Activated naive CD4-positive, alpha-beta T cell treated with anti-CD3 and anti-CD28 coated beads, Interleukin-2, amount 50 U/mL, for 16 hours (primary cell): ENCODE results near the gene GIGYF1.
A peak's percentile ranks its signal among the peaks of the same experiment; 100 is the strongest.
"Not testable (repeated sequence)": the region's sequence is repeated elsewhere in the genome, so short reads cannot be mapped to it uniquely, and the experiment has no call there.

Experiments used
- DNase-seq: peaks from one replicate; pipeline ENCODE4 v3.0.0-alpha.2; 2020

GIGYF1 gene

DNA sequence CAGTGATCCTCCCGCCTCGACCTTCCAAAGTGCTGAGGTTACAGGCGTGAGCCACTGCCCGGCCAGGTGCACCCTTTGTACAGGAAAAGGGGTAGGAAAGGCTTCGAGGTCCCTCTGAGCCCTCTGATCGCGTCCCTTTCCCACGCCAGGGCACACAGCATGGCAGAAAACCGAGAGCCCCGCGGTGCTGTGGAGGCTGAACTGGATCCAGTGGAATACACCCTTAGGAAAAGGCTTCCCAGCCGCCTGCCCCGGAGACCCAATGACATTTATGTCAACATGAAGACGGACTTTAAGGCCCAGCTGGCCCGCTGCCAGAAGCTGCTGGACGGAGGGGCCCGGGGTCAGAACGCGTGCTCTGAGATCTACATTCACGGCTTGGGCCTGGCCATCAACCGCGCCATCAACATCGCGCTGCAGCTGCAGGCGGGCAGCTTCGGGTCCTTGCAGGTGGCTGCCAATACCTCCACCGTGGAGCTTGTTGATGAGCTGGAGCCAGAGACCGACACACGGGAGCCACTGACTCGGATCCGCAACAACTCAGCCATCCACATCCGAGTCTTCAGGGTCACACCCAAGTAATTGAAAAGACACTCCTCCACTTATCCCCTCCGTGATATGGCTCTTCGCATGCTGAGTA is 12.7 kb upstream of the GIGYF1 start:
- no peak for DNase-seq

DNA sequence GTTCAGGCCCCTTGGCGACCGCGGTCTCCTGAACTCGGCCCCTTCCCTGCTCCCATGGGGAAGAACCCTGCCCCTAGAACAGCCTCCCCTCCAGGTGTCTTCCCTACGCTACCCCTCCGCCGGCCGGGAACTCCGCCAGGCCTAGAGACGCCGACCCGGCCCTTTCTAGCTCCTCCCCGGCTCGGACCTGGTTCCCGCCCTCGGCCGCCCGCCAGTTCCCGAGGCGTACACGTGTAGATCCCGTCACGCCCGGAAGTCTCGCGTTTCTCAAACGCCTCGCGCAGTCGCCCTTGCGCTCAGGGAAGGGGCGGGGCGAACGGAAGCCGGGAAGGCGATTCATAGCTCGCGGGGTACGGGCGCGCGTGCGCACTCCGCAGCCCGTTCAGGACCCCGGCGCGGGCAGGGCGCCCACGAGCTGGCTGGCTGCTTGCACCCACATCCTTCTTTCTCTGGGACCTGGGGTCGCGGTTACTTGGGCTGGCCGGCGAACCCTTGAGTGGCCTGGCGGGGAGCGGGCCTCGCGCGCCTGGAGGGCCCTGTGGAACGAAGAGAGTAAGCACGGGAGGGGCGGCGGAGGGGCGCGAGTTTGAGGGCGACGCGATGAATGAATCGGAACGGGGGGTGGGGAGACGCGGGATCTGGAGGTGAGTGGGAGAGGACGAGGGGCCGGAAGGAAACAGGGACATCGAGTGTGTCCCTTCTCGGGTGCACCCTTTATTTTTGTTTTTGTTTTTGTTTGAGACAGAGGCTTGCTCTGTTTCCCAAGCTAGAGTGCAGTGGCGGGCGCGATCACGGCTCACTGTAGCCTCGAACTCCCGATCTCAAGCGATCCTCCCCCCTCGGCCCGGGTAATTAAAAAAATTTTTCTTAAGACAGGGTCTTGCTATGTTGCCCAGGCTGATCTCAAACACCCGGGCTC is 12.0 kb upstream of the GIGYF1 start, which contains the start of gene POP7:
Gene POP7, plus strand, starts transcription at position 369 of the 919 bp plus-strand sequence. CDS start 710 bp downstream, outside the sequence.
- DNase-seq: peak; percentile 99

DNA sequence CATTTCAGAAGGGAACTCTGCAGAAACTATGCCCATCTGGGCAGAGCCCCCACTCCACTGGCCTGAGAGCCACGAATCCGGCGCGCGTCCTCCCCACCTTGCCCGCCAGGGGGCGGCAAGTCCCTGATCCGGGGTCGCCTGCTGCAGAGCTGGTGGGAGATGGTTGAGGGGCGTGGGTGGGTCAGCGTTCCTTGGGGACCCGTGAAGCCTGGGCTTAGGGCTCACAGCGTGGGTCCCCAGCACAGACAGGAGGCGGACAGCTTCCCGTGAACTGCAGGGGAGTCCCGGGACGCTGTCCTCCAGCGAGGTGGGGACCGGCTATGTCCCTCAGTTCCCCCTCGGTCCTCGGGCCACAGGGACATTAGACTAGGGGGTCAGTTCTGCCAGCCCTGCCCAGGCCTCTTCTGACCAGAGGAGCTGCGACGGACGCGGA is 11.3 kb upstream of the GIGYF1 start:
- DNase-seq: peak; percentile 81

DNA sequence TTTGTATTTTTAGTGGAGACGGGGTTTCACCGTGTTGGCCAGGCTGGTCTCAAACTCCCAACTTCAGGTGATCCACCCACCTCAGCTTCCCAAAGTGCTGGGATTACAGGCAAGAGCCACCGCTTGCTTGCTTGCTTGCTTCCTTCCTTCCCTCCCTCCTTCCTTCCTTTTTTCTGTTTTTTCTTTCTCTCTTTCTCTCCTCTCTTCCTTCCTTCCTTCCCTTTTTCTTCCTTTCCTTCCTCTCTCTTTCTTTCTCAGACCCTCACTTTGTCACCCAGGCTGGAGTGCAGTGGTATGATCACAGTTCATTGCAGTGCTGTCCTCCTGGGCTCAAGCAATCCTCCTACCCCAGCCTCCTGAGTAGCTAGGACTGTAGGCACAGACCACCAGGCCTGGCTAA is 7.0 kb upstream of the GIGYF1 start:
- DNase-seq: not testable (repeated sequence)

DNA sequence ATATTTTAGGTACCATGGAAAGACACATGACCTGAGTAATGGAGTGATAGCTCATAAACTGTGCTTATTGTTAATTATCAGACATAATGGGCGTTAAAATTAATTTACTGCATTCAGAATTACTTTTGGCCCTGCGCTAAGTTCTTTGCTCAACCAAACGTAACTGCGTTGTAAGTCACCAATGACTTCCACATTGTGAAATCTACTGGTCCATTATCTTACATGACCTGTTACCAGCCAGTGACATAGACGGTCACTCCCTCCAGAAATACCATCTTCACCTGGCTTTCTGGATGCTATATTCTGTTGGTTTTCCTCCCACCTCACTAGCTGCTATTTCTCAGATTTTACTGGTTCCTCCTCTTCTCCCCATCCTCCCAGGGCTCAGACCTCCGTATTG is 5.0 kb upstream of the GIGYF1 start:
- no peak for DNase-seq

DNA sequence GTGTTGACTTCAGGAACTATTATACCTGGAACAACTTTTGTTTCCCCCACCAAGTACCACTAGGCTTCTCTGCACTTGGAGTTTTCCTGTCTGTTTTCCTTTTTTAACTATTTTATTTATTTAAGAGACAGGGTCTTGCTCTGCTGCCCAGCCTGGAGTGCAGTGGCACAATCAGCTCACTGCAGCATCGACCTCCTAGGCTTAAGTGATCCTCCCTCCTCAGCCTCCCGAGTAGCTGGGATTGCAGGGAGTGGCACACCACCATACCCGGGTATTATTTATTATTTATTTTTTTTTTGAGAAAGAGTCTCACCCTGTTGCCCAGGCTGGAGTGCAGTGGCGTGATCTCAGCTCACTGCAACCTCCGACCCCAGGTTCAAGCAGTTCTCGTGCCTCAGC is 2.1 kb upstream of the GIGYF1 start:
- DNase-seq: no peak

DNA sequence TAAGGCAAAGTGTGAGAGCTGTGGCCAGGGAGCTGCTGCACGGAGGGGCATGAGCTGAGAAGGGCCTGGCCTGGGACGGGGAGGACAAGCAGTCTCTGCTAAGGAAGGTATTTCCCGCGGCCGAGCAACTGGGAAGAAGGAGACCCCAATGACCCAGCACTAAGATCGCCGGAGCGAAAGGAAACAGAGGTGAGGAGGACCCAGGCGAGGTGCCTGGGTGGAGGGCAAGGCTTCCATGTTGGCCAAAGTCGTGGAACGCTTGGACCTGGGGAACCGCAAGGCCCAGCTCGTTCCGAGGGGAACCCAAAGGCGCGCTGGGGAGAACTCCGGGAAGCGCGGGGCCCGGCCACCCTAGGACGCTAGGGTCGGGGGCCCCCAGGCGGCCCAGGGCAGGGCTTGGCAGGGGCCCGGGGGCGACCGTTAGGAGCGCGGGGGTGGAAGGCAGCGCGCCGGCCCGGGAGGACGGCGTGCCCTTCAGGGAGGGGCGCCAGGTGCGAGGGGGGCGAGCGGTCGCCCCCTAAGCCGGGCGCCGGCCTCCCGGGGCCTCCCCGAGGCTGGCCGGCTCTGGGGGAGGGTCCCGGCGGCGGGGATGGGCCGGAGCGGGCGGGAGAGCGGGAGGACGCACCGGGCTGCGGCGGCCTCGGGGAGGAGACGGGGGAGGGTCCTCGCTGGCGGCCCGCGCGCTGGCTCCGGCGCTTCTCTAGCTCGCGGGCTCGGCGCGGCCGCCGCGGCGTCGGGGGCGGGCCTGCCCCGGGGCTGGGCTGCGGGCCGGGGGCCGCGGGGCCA is 545 bp downstream of the GIGYF1 start:
- DNase-seq: no peak

DNA sequence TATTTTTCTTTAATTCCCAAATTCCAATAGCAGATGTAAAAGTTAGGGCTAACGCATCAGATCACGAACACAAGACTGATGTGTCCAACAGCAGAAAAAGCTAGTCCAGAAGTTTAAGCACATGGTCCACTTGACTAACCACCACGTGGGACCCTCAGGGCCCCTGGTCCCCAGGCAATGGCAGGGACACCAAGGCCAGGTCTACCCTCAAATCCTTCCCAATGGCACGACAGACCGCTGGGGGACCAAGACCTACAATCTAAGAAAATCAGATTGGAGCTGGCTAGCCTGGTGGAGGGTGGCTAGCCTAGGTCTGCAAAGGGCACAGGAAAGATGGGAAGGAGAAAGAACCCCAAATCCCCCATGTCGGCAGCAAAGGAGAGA is 1.5 kb downstream of the GIGYF1 start:
- DNase-seq: no peak

DNA sequence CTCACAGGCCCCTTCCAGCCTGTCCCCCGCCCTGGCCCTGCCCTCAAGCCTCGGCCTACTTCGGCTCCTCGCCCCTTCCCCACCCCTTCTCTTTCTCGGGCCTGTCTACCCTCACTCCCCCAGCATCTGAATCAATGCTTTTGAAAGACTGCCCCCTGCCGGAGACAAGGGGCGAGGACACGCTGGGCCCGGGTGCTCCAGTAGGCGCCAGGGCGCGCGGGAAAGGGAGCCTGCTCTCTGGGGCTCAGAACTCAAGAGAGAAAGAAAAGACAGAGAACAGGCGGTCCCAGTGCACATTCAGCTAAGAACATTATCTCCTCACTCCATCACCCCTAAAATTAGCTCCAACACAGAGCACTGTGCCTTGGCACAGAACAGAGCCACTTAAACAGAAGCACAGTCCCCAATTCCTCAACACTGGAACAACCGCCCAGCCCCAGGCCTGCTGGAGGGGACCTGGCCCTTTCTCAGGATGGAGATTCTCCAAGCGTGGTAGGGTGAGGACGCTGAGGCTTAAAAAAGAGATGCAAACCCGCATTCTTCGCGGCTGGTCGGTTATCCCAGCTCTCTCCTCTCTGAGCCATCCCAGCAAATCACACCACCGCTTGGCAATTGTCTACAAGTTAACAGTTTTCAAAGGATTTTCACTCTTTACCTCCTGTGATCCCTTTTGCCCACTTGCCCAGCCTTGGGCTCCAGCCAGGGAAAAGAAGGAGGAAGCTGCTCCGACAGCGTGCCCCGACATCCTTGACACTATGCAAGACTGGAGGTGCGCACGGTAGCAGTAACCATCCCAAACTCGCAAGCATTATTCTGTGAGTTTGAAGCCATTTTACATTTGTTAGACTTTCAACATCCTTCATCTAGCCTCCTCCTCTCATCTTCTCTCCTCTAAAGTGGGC is 2.1 kb downstream of the GIGYF1 start:
- DNase-seq: peak; percentile 83

DNA sequence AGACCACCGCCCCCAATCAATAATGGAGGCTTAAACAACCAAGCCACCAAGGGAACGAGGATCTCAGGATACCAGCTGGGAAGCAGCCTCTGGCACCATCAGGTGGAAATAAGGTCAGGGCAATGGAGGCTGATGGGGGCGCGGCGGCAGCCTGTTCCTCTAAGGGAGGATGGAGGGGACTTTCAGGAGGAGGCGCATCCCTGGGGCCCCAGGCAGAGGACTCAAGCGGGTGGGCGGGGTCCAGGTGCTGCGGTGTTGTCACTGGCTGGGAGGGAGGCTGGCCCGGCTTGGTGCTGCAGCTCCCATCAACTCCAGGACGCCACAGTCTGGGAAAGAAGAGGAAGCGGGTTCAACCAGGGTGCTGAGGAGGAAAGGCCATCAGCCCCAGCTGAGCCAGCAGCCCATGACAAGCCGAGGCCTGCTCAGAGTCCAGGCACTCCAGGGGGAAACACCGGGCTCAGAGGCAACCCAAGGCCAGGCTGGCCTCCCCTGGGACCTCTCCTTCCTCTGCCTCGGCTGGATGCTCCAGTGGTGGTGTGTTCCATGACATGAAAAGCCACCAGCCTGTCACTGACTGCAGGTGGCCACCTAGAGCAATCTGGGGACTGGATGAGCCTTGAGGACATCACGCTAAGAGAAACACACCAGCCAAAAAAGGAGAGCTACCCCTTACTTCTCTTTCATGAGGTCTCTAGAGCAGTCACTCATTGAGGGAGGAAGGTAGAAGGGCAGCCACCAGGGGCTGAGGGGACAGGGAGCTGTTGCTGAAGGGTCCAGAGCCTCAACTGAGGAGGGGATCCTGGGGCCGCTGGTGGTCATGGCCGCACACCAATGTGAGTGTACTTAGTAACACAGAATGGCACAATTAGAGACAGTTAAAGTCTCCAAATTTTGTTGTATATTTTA is 4.6 kb downstream of the GIGYF1 start:
- DNase-seq: no peak

DNA sequence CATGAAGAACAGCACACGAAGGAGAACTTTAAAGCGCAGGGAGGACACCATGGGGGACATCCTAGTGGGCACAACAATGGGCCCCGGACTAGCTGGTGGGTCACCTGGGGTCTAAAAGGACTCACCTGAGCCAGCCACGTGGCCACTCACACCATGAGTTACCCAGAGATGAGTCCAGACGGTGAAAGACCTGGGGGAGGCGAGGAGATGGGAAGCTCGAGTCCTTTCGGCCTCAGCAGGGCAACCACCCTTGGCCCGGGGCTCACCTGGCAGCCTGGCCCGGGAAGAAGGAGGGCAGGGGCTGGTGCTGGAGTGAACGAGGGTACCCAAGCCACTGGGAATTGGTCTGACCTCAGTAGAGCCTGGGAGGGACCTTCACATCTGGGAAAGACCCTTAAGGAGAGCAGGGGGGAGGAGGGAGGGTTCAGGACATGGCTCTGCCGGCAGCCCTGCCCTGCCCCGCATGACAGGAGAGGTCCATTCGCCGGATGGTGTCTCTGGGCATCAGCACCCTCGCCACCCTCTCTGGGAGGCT is 5.7 kb downstream of the GIGYF1 start:
- no peak for DNase-seq

DNA sequence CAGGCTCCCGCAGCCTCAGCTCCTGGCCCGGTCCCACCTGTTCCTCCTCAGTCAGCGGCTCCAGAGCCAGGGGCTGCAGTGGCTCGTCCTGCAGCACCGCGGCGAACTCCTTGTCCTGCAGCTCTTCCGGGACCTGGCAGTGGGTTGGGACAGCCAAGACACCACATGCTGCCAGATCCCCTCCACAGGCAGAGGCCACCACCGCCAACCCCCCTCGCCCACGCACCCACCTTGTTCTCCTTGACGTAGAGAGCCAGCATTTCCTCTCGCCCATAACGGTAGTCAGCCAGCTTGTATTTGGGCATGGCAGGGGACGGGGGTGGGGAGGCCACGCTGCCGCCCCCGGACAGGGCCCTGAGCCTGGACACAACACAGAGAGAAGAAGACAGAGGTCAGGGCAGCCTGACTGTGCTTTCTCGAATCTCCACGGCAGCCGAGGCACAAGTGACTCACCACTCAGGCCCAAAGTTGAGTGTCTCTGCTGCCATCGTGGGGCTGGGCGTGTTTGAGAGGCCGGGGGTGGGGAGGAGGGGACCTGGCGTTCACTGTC is 6.2 kb downstream of the GIGYF1 start:
- DNase-seq: no peak

DNA sequence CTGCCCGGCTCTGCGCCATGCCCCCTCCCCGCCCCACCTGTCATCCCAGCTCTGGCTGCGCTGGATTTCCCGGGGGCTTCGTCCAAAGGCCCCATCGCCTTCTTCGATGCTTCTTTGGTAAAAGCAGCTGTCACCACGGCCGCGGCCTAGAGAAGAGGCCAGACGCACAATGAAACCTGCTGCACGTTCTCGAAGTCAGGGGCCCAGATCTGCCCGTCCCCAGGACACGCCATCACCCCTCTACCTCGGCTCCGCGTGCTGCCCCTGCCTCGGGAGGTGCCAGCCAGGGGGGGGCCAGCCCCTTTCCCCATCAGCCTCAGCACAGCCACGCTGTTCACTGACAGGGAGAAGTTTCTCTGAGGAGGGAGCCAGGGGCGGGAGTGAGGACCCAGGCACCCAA is 6.8 kb downstream of the GIGYF1 start:
- DNase-seq: no peak

DNA sequence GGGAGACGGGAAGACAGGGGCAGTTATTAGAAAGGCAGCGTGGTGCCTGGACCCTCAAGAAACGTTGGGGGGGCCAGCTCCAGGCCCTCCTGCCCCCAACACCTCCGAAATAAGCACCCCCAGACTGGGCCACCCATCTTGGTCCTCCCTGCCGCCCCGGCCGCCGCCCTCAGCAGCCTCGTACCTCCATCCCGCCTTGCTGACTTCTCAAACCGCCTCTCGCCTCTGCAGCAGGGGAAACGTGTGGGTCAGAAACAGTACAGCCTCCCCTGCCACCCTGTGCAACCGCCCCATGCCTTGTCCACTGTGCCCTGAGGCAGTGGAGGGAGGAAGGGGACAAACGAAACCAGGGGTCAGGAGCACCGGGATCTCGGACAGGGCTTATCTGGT is 7.2 kb downstream of the GIGYF1 start:
- DNase-seq: no peak

DNA sequence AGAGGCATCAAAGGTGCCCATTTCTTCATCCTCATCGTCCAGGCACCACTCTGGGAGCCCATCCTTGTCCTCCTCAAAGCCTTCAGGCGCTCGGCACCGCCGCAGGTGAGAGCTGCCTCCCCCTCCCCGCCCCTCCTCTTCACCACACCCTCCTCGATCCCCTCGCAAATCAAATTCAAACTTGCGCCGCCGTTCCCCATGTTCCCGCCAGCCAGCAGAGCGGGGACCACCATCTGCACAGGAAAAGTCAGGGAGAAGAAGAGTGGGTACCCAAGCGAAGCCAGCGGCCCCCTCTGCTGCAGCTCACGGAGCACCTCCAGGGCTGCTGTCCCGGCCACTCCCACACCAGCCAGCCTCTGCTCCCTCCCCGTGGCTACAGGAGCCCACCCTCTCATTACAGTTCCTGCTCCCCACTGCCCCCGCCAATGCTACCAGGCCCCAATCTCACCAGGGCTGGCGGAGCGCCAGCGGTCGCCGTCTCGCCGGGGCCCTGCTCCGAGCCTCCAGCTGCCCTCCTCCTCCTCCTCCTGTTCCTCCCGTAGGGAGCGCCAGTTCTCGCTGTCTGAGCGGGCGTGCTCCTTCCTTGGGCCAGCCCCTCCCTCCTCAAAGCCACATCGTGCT is 7.7 kb downstream of the GIGYF1 start:
- no peak for DNase-seq

DNA sequence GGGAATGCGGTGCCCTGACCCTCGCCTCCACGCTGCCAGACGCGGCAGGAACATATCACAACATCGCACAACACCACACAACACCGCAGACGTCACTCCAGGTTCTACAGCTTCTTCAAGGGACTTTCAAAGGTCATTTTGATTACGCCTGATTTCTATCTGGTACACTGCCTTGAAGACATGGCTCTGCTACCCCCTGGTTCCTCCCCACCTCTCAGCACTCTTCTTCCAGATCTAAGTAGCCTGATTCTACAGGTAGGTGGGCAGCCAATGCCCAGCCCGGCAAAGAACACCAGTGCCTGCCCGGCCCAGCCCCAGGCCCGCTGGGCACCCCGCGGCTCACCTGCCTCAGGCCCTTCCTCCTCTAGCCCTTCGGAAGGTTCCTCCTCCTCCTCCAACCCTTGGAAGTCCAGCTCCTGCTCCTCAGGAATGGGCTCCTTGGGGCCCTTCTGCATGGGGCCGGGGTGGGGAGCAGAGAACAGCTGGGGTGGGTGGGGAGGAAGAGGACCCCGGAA is 8.4 kb downstream of the GIGYF1 start:
- no peak for DNase-seq

DNA sequence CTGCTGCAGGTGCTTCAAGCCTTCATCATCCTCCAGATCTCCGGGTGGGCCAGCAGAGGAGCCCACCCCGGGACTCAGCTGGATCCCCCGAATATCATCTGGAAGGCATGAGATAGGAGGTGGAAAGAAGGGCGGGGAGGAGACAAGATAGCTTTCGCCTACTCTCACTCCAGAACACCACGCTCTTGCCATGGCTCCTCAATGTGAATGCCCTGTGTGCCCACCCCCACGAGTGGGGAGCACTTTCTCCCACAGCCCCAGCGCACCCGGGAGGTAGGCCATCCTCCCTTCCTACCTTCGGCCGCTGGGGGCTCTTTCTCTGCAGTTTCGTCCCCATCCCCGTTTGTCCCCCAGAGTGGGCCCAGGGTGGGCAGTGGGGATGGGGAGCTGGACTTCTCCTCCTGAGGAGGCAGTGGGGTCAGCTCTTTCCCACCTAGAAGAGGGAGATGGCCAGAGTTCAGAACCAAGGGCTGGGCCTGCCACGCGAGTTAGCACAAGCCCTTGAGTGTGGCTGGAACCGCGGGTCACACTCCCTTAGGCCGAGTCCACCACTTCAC is 8.9 kb downstream of the GIGYF1 start:
- no peak for DNase-seq

DNA sequence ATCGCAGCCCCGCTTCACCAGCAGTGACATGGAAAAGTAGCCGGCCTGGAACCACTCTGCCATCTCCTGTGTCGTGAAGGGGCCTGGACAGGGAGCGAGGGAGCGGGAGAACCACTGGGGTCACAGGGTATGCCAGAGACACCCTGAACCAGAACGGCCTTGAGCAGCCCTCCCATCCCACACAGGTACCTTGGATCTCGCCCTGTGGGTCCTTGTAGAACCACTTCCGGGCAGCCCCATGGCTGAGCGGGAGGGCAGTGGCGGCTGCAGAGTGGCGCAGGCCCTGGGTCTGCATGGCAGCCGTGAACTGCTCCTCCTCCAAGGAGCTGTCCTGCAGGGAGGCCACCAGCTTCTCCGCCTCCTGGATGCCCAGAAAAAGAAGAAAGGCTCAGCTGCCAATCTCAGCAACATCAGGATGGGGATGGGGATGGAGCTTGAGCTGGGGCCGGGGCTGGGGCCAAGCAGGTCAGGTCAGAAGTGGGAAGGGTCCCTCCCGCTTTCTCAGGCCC is 9.5 kb downstream of the GIGYF1 start:
- no peak for DNase-seq
